ENCODE data around the gene MSH3. TPM values are rescaled to one million over a fixed set of nuclear protein-coding genes. Genes with fewer than 3 reads are reported as not detected.
"Not testable (repeated sequence)": the region's sequence is repeated elsewhere in the genome, so short reads cannot be mapped to it uniquely, and the experiment has no call there.

MSH3 gene
- total RNA-seq, 2 donors from 2014 or later, result 10.9 to 11.5 TPM

DNA sequence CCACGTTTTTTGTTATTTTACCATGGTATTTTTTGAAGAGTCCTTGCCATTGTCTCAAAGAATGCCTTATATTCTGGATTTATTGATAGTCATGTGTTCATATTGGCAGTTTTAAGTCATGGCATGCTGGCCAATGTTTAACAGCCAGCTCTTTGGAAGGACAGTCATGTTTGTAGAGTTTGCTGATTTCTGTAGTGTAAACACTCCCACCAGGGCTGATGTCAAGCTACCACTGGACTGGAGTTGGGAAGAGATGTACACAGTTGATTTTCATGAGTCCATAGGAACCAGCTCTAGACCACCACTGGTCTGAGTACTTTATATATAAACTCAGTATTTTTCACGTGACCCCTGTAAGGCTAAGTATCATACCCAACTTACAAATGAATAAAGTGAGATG lies 125.6 kb downstream of the MSH3 start:
- ATAC-seq (no peak), DNase-seq (no peak)
- intact Hi-C loops (cut with DNase I), result no loop called here

DNA sequence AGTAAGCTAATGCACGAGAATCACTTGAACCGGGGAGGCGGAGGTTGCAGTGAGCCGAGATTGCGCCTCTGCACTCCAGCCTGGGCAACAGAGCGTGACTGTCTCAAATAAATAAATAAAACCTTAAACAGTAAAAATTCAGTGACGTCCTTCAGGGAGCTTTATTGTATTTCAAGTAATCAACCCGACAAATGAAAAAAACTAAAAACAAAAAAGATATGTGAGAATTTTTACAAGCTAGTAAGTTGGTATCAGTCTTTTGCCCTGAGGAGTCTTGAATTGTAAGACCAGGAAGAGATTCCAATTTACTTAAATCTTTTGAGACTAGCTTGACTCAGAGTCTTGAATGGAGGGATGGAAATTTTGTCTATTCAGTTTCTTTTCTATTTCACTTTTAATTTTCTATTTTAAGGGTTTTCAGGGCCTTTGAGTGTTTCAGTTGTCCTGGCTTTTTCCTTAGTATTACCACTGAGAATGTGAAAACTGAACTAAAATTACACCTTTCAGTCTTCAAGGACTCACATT lies 126.4 kb downstream of the MSH3 start:
- ATAC-seq (no peak), DNase-seq (no peak)
- intact Hi-C loops (cut with DNase I), result no loop called here

DNA sequence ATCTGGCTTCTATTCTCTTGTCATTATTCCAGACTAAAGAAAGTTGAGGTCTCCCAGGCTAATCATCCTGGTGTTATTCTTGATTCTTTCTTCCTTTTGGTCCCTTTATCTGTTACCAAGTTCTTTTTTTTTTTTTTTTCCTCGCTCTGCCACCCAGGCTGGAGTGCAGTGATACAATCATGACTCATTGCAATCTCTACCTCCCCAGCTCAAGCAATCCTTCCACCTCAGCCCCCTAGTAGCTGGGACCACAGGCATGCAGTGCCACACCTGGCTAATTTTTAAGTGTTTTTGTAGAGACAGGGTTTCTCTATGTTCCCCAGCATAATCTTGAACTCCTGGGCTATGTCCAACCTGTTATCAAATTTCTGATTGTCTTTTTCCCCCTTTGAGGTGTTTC lies 126.9 kb downstream of the MSH3 start:
- DNase-seq (no peak), ATAC-seq (no peak)
- intact Hi-C loops (cut with DNase I), result no loop called here

DNA sequence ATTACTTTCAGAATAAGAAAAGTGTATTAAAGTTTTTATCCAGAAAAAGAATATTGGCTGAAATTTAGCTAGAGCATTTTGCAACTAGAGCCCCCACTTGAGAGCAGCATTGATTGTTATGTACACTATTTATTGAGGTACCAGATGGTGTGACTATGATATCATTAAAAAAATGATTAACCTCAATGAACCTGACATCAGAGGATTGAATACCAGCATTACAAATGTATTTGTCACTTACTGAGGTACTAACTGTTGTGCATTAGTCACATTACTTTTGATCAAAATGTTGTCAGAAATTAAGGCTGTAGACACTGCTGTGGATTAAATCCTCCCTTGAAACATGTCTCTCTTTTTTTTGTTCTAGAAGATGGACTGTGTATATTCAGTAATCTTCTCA lies 128.2 kb downstream of the MSH3 start:
- ATAC-seq (no peak), DNase-seq (no peak)
- intact Hi-C loops (cut with DNase I), result no loop called here

GRCh38 chr5:80783751-80784150 lies 129.3 kb downstream of the MSH3 start:
- ATAC-seq; intact Hi-C loops (cut with DNase I); DNase-seq: not testable (repeated sequence)

DNA sequence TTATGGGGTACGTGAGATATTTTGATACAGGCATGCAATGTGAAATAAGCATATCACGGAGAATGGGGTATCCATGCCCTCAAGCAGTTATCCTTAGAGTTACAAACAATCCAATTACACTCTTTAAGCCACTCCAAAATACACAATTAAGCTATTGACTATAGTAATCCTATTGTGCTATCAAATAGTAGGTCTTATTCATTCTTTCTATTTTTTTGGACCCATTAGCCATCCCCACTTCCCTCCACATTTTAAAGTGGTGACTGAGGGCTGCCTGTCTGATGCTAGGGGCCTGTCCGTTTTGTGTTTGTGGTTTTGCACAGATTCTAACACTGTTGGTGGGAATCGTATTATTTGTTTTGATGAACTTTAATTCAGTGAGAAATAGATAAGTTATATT lies 130.0 kb downstream of the MSH3 start:
- DNase-seq (no peak), ATAC-seq (no peak)
- intact Hi-C loops (cut with DNase I), result no loop called here

DNA sequence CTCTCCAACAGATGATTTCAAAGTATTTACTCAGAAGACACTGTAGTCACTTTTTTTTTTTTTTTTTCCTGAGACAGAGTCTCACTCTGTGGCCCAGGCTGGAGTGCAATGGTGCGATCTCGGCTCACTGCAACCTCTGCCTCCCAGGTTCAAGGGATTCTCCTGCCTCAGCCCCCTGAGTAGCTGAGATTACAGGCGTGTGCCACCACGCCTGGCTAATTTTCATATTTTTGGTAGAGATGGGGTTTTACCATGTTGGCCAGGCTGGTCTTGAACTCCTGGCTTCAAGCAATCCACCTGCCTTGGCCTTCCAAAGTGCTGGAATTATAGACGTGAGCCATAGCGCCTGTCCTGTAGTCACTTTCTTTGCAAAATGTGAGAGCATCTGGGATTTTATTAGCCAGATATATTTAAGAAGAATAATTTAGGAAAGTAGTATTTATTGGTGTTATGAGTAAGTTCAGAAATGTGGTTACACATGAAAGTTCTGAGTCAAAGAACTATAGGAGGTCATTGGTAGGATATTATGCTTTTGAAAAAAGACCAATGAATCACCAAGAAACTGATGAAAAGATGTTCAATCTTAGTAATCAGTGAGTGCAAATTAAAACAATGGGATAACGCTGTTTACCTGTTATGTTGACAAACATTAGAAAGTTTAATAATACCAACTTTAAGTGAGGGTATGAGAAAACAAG lies 135.0 kb downstream of the MSH3 start:
- not testable (repeated sequence) for ATAC-seq

DNA sequence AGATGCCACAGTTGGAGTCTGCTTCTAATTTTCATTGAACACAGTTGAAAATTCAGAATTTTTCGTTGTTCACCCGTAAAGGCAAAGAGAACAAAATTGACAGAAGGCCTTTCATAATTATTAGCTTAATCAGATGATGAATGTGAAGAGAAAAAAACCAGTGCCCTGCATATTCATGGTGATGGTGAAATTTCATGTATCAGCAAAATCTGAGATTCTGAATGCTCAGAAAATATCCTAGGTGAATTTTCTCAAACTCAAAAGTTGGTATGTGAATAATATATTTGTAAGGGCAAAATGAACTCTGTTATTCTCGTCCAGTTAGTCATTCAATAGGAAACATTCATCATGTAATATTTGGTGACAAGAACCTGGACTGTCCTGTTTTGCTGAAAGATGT lies 136.2 kb downstream of the MSH3 start:
- no peak for DNase-seq
- intact Hi-C loops (cut with DNase I), result no loop called here
- no peak for ATAC-seq

More for the DNA sequence above, 135.0 kb downstream of the MSH3 start:
- intact Hi-C loops (cut with DNase I); DNase-seq: not testable (repeated sequence)

DNA sequence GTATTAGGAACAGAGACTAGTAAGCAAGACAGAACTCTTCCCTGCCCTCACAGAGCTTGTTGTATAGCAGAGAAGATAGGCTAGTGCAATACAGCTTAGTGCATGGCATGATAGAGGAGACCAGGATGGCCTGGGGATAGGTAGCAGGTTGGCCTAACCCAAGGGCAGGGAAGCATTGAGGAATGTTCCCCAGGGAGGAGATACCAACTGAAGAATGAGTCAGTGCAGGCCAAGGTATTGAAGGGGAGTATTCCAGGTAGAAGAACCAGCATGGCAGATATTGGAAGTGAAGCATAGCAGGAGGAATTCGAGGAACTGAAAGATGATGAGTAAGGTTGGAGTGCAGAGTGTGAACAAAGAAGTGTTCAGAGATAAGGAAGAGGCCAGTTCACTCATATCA lies 138.9 kb downstream of the MSH3 start:
- no peak for ATAC-seq
- no peak for DNase-seq
- intact Hi-C loops (cut with DNase I), result no loop called here

GRCh38 chr5:80796846-80797245 lies 142.4 kb downstream of the MSH3 start:
- intact Hi-C loops (cut with DNase I), result no loop called here
- no peak for ATAC-seq
- DNase-seq, result no peak

- no peak for DNase-seq
- intact Hi-C loops (cut with DNase I), result no loop called here
- no peak for ATAC-seq
Observed at GRCh38 chr5:80797428-80798024, 143.1 kb downstream of the MSH3 start.

DNA sequence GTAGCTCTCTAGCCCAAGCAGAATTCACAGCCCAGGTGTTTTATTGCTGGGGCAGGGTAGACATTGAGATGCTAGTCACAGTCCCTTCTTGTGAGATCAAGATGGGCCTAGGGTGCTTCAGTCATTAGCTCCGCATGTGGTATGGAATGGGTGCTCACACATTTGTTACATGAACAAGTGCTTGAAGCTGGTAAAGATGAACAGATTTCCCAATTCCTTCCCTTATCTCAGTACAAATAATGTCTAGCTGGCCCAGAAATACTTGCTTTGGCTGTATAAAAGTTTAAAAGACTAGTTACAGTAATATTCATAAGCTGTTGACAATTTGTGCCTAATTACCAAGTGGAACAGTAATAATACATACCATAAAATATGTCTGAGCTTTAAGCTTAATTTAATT lies 143.7 kb downstream of the MSH3 start:
- intact Hi-C loops (cut with DNase I), result no loop called here

DNA sequence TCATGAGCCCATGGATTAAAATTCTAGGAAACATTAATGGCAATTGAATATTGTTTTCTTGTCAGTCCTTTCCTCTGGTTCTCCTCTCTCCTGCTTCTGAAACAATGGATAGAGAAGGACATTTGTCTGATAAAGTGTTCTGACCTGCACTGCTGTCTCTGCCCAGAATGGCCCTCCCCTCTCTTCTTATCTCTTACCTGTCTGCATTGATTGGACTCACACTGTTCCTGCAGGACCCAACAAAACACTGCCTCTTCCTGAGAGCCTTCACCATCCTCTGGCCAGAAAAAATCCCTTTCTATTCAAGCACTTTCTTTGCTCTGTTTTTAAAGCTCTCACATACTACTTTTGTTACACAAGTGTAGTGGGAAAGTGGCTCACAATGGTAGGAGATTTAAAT lies 144.2 kb downstream of the MSH3 start:
- DNase-seq, result no peak
- peak; percentile 8 to 38 for ATAC-seq
- intact Hi-C loops (cut with DNase I), result no loop called here

More for the DNA sequence above, 143.7 kb downstream of the MSH3 start:
- ATAC-seq (no peak), DNase-seq (no peak)

DNA sequence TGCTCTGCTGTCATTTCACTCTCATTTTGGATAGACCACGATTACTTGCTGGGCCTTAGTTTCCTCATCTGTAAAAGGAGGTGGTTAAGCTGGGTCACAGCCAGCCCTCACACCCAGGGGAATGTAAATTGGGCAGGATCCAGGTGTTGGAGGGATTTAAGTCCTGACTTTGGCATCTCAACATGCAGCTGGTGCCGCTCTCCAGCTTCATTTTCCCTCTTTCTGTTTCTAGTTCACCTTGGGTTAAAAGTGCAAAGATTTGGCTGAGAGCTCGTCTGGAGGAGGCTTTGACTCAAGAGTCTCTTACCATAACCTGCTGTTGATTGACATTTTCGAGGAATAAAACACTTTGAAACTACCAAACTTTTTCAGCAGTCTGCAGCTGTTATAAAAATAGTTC lies 144.6 kb downstream of the MSH3 start:
- intact Hi-C loops (cut with DNase I), result no loop called here
- peak; percentile 57 to 65 for ATAC-seq
- no peak for DNase-seq

DNA sequence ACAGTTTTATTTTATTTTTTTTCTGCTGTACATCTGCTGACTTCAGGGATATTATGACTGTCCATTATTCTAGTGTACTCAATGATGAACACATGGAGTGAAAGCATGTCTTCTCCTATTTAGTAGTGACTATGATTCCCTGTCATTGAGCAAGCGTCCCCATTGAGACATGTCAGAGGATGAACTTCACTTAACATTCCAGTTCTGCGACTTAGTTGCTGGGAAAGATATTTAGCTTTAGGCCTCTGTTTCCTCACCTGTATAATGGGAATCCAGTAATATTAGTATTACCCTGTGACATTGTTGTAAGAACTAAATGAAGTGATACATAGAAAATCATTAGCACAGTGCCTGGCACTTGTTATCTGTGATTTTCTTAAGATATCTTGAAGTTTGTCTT lies 145.1 kb downstream of the MSH3 start:
- ATAC-seq (no peak), DNase-seq (no peak)
- intact Hi-C loops (cut with DNase I), result no loop called here

DNA sequence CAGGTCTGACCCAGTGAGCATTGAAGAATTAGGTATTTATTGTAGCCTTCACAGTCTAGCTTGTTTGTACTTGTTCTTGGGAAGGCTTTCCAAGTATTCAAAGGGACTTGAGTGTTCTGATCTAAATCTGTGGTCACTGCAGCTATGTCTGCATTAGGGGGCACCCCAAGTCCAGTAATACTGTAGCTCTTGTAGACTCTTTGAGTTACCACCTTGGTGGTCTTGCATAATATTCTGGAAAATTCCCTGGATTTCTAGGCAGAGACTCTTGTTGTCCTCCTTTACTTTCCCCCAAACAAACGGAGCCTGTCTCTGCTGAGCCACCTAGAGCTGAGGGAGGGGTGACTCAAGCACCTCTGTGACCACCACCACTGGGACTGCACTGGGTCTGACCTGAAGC lies 149.9 kb downstream of the MSH3 start:
- no peak for DNase-seq
- ATAC-seq, result no peak
- intact Hi-C loops (cut with DNase I), result no loop called here

- ATAC-seq (no peak), DNase-seq (no peak)
- intact Hi-C loops (cut with DNase I), result no loop called here
Observed at GRCh38 chr5:80805038-80805437, 150.6 kb downstream of the MSH3 start.

- DNase-seq (no peak), ATAC-seq (no peak)
- intact Hi-C loops (cut with DNase I), result no loop called here
Observed at GRCh38 chr5:80806929-80807328, 152.5 kb downstream of the MSH3 start.

DNA sequence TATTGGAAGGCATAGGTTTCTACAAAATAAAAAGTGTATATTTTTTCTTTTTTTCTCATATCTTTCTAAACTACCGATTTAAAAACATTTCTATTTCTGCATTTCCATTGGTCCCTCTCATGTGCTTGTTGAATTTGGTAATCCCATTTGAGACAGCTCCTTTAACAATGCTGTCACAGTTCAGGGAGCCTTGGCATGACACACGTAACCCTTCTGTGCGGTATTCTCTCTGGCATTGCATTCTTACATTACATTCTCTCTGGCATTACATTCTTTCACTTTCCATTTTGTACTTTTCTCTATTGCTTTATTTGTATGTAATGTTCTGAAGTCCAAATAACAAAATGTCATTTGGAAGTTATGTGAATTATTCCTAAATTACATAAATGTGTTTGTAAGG lies 155.0 kb downstream of the MSH3 start:
- ATAC-seq (no peak), DNase-seq (no peak)
- intact Hi-C loops (cut with DNase I), result no loop called here

- ATAC-seq (no peak), DNase-seq (no peak)
- intact Hi-C loops (cut with DNase I), result no loop called here
Observed at GRCh38 chr5:80810425-80810824, 156.0 kb downstream of the MSH3 start.

GRCh38 chr5:80816590-80816989 lies 162.1 kb downstream of the MSH3 start:
- intact Hi-C loops (cut with DNase I), result no loop called here
- no peak for DNase-seq
- no peak for ATAC-seq
